HepG2 (cell line): Measurements from ENCODE around the gene GRB10. TPM values are rescaled to one million over a fixed set of nuclear protein-coding genes. Genes with fewer than 3 reads are reported as not detected.
A peak's percentile ranks its signal among the peaks of the same experiment; 100 is the strongest.

Experiments used
- ERF ChIP-seq: IDR thresholded peaks from 2 replicates; pipeline ENCODE4 v1.6.1; 2018; ENCODE audit warnings: missing biosample characterization, missing genetic modification reagents
- FOXA1 ChIP-seq, 2 experiments: fragments of 450-650 bp in 1 of 2; sonication (generic) in 1 of 2; formaldehyde crosslinking in 1 of 2; IDR thresholded peaks; 2 replicates each; pipeline versions ENCODE4 v1.4.0 to v1.6.1; 2016 to 2020; ENCODE audit warnings: missing genetic modification reagents in 1 of 2
- HOMEZ ChIP-seq: IDR thresholded peaks from 2 replicates; pipeline ENCODE4 v1.6.1; 2016; ENCODE audit warnings: low read depth
- MED1 ChIP-seq: sonication (generic); formaldehyde crosslinking; IDR thresholded peaks from 2 replicates; pipeline ENCODE4 v1.4.0; 2020; ENCODE audit warnings: missing genetic modification reagents
- MXI1 ChIP-seq: IDR thresholded peaks from 3 replicates; pipeline ENCODE4 v1.6.1; 2012; ENCODE audit warnings: low read depth, low read length, inconsistent platforms, borderline replicate concordance
- MYPOP ChIP-seq: sonication (generic); formaldehyde crosslinking; IDR thresholded peaks from 2 replicates; pipeline ENCODE4 v1.8.1; 2023; ENCODE audit warnings: mild to moderate bottlenecking, moderate library complexity, missing genetic modification reagents
- NCOR1 ChIP-seq: fragments of 200-600 bp; sonication (generic); IDR thresholded peaks from 2 replicates; pipeline ENCODE4 v1.7.0; 2017; ENCODE audit warnings: antibody characterized with exemption, low read length, borderline replicate concordance
- PLRG1 ChIP-seq: fragments of 450-650 bp; conservative IDR thresholded peaks from 2 replicates; pipeline ENCODE4 v1.6.1; 2016
- REXO4 ChIP-seq: sonication (generic); formaldehyde crosslinking; IDR thresholded peaks from 2 replicates; pipeline ENCODE4 v1.8.0; 2022; ENCODE audit warnings: missing genetic modification reagents, mild to moderate bottlenecking, borderline replicate concordance
- RFX1 ChIP-seq: fragments of 450-650 bp; IDR thresholded peaks from 2 replicates; pipeline ENCODE4 v1.6.1; 2017
- SAP130 ChIP-seq: IDR thresholded peaks from 2 replicates; pipeline ENCODE4 v1.6.1; 2016; ENCODE audit warnings: low read depth
- SNRNP70 ChIP-seq: fragments of 200-400 bp; formaldehyde crosslinking; IDR thresholded peaks from 2 replicates; pipeline ENCODE4 v1.6.1; 2017; ENCODE audit warnings: mild to moderate bottlenecking, low read depth, low read length, moderate library complexity
- THAP7 ChIP-seq: sonication (generic); formaldehyde crosslinking; IDR thresholded peaks from 2 replicates; pipeline ENCODE4 v1.8.1; 2023; ENCODE audit warnings: mild to moderate bottlenecking, missing genetic modification reagents
- ZNF414 ChIP-seq: sonication (generic); formaldehyde crosslinking; IDR thresholded peaks from 2 replicates; pipeline ENCODE4 v1.5.0; 2020; ENCODE audit warnings: missing genetic modification reagents
- ZNF556 ChIP-seq: sonication (generic); formaldehyde crosslinking; IDR thresholded peaks from 2 replicates; pipeline ENCODE4 v1.4.0; 2020; ENCODE audit warnings: mild to moderate bottlenecking, missing genetic modification reagents, borderline replicate concordance
- ZSCAN9 ChIP-seq: IDR thresholded peaks from 2 replicates; pipeline ENCODE4 v1.6.1; 2016; ENCODE audit warnings: borderline replicate concordance
- polyA plus RNA-seq, 8 experiments: library from polyadenylated mRNA; depleted of rRNA in 3 of 8; stranded (reverse) in 7 of 8; unstranded in 1 of 8; fragments of >200 nt; fragmentation: Illumina TruSeq in 4 of 8; extraction: Trizol in 4 of 8; gene quantifications; 2 replicates each; pipeline versions ENCODE4 v1.2.1 to v1.2.3, GENCODE V29; 2011 to 2016; ENCODE audit warnings: low read depth in 4 of 8, missing spikeins in 1 of 8, mixed read lengths in 1 of 8; ENCODE audit not compliant: insufficient read depth in 1 of 8
- total RNA-seq, 5 experiments: library from RNA; depleted of rRNA; stranded (reverse); fragments of >200 nt; fragmentation: Illumina TruSeq; extraction: Trizol; gene quantifications; 2 replicates each; pipeline ENCODE4 v1.2.3, GENCODE V29; 2016; ENCODE audit warnings: low read depth in 1 of 5
- TF ChIP-seq, protein P1 (sequence below): sonication (generic); formaldehyde crosslinking; IDR thresholded peaks from 2 replicates; pipeline ENCODE4 v1.4.0; 2020; ENCODE audit warnings: mild to moderate bottlenecking, missing genetic modification reagents, borderline replicate concordance
- TF ChIP-seq, protein P2 (sequence below): sonication (generic); formaldehyde crosslinking; IDR thresholded peaks from 2 replicates; pipeline ENCODE4 v1.8.0; 2022; ENCODE audit warnings: mild to moderate bottlenecking, missing genetic modification reagents, moderate library complexity

GRB10 gene
- total and polyA plus RNA-seq, 2 of the 13 experiments (the other 11 are each of a cell fraction or from before 2014, with no cell fraction given) = 4.0 to 6.8 TPM

DNA sequence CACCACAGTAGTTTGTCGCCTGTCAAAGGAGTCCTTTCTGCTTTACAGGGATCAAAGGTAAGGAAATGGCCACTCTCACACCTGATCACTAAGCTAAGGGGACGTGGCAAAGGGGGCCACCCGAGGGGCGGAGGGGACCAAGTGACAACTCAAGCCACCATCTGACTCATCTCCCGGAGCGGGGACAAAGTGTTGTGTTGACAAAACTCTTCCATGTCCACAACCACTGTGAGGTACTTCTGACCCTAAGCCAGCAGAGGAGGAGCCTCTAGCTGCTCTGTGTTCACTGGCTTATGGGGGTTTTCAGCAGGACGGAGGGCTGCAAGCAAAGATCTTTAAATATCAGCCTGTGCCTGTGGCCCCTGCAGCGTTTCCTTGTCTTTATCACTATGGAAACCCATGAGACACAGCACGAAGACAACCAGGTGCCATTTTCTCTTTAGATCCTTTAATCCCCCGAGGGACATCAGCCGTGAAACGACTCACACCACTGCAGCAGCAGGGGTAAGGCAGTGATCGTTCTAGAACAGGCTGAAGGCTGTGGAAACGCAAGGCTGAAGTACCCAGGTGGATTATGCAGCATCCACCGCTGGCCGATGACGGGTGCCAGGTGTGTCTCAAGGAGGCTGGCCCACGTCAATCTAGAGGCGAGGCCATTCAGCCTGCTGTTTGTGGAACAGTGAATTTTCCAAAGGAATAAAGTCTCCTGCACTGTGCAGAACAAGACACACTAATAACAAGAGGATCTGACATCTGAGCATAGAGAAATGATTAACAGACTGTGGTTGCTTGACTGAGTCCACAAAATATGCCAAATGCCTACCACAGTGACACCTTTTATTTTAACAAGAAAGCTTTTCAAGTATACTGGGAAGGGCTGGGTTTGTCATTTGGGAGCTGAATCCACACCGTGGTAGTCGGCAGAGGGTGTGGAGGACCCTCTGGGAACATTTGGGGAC is 190.9 kb downstream of the GRB10 start (continued):
- TF ChIP-seq, protein P1, sequence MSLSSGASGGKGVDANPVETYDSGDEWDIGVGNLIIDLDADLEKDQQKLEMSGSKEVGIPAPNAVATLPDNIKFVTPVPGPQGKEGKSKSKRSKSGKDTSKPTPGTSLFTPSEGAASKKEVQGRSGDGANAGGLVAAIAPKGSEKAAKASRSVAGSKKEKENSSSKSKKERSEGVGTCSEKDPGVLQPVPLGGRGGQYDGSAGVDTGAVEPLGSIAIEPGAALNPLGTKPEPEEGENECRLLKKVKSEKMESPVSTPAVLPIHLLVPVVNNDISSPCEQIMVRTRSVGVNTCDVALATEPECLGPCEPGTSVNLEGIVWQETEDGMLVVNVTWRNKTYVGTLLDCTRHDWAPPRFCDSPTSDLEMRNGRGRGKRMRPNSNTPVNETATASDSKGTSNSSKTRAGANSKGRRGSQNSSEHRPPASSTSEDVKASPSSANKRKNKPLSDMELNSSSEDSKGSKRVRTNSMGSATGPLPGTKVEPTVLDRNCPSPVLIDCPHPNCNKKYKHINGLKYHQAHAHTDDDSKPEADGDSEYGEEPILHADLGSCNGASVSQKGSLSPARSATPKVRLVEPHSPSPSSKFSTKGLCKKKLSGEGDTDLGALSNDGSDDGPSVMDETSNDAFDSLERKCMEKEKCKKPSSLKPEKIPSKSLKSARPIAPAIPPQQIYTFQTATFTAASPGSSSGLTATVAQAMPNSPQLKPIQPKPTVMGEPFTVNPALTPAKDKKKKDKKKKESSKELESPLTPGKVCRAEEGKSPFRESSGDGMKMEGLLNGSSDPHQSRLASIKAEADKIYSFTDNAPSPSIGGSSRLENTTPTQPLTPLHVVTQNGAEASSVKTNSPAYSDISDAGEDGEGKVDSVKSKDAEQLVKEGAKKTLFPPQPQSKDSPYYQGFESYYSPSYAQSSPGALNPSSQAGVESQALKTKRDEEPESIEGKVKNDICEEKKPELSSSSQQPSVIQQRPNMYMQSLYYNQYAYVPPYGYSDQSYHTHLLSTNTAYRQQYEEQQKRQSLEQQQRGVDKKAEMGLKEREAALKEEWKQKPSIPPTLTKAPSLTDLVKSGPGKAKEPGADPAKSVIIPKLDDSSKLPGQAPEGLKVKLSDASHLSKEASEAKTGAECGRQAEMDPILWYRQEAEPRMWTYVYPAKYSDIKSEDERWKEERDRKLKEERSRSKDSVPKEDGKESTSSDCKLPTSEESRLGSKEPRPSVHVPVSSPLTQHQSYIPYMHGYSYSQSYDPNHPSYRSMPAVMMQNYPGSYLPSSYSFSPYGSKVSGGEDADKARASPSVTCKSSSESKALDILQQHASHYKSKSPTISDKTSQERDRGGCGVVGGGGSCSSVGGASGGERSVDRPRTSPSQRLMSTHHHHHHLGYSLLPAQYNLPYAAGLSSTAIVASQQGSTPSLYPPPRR (CRISPR knock-in tag) = peak; percentile 27; the same call in 1 of the 2 replicates
- peak; percentile 42; the same call in 1 of the 2 replicates for TF ChIP-seq HOMEZ (CRISPR knock-in tag)
- no peak for TF ChIP-seq FOXA1 (IDR thresholded peaks at IDR 0.05)
- peak; percentile 77 for TF ChIP-seq FOXA1 (CRISPR knock-in tag; IDR thresholded peaks at IDR 0.05)
- TF ChIP-seq MXI1 = peak; percentile 28; the same call in 1 of the 3 replicates
- no peak for TF ChIP-seq MYPOP
- TF ChIP-seq, protein P2, sequence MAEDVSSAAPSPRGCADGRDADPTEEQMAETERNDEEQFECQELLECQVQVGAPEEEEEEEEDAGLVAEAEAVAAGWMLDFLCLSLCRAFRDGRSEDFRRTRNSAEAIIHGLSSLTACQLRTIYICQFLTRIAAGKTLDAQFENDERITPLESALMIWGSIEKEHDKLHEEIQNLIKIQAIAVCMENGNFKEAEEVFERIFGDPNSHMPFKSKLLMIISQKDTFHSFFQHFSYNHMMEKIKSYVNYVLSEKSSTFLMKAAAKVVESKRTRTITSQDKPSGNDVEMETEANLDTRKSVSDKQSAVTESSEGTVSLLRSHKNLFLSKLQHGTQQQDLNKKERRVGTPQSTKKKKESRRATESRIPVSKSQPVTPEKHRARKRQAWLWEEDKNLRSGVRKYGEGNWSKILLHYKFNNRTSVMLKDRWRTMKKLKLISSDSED = no peak
- no peak for TF ChIP-seq REXO4 (CRISPR knock-in tag)
- TF ChIP-seq NCOR1 = peak; percentile 67; the same call in 1 of the 2 replicates
- TF ChIP-seq ZNF556 (CRISPR knock-in tag) = peak; percentile 60; the same call in 1 of the 2 replicates
- TF ChIP-seq SAP130 (CRISPR knock-in tag) = peak; percentile 73
- no peak for TF ChIP-seq SNRNP70
- TF ChIP-seq ERF (CRISPR knock-in tag) = peak; percentile 50; the same call in 1 of the 2 replicates
- TF ChIP-seq THAP7 (CRISPR knock-in tag) = no peak
- TF ChIP-seq ZNF414 (CRISPR knock-in tag) = 0 out of 2 replicates have a peak, but pooled peaks have one; percentile 34
- TF ChIP-seq PLRG1 = no peak
- TF ChIP-seq MED1 (CRISPR knock-in tag) = peak; percentile 59
- TF ChIP-seq ZSCAN9 (CRISPR knock-in tag) = no peak
- no peak for TF ChIP-seq RFX1
